Muscle of arm (tissue), 12 donors: ENCODE results near the gene ATP5PD. TPM values are rescaled to one million over a fixed set of nuclear protein-coding genes. Genes with fewer than 3 reads are reported as not detected.
"Not testable (repeated sequence)": the region's sequence is repeated elsewhere in the genome, so short reads cannot be mapped to it uniquely, and the experiment has no call there.

Experiments
- DNase-seq: peaks from one replicate; pipeline ENCODE4 v3.0.0-alpha.2; 2013
- polyA plus RNA-seq, 12 donors: library from polyadenylated mRNA; unstranded; fragments of 120-200 nt; gene quantifications; one replicate each; pipeline ENCODE4 v1.2.1, GENCODE V29; 2013; ENCODE audit not compliant: insufficient read length in 12 of 12

Gene ATP5PD
- polyA plus RNA-seq, 12 donors, result 181 to 277 (median 254) TPM; not detected in 1

- DNase-seq, result no peak
These were observed 16.6 kb downstream of the ATP5PD start for GRCh38 chr17:75030161-75030560.

GRCh38 chr17:75026650-75027049 is 20.1 kb downstream of the ATP5PD start:
- not testable (repeated sequence) for DNase-seq

GRCh38 chr17:75025398-75025734 is 21.4 kb downstream of the ATP5PD start:
- DNase-seq, result not testable (repeated sequence)

- no peak for DNase-seq
These were observed 21.9 kb downstream of the ATP5PD start for GRCh38 chr17:75024686-75025397.

DNA sequence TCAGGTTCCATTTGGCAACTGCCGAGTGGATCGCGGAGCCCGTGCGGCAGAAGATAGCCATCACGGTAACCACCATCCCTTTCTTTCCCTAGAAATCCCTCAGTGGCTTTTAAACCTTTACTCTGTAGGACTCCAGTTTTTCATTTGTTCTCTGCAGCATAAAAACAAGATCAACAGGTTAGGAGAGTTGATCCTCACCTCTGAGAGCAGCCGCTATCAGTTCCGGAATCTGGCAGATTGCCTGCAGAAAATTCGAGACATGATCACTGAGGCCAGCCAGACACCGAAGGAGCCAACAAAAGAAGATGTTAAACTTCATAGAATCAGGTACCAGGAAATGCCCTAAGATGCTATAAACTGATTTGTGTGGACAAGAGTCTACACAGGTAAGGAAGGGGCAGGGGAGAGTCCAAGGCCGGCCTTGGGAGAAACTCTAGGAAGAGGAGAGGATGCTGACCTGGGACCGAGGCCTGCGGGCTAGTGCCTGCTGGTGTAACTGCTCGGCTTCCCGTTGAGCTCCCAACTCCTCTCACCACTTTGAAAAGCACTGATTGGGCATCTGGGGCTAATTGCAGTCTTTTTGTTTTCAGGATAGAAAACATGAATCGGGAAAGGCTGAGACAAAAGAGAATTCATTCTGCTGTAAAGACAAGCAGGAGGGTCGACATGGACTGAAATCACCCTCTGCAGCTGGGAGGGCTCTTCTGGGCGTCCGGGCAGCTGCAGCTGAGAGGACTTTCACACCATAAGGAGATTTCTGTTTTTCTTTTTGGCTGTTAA is 26.2 kb downstream of the ATP5PD start:
- no peak for DNase-seq

- no peak for DNase-seq
These were observed 27.1 kb downstream of the ATP5PD start for GRCh38 chr17:75019710-75020109.

- DNase-seq, result no peak
These were observed 27.6 kb downstream of the ATP5PD start for GRCh38 chr17:75019146-75019545.

DNA sequence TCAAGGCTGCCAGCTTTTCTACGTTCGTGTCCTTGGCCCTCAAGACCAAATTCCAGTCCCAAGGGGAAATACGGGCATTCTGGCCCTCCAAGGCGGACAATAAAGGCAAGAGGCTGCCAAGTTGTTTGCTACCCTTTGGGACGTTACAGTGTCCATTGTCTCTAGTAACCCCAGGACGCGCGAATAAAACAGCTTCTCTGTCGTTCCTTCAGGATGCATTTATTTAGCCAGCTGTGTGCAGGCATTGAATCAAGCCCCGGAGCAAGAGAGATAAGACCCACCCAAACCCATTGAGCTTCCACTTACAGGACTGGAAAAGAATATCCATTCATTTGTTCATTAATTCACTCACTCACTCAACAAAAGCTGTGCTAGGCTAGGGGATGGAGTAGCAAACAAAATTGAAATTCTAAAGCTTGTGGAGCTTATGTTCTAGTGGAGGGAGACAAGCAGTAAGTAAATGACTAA is 33.6 kb downstream of the ATP5PD start:
- DNase-seq, result no peak

GRCh38 chr17:75012346-75013091 is 34.2 kb downstream of the ATP5PD start, which contains the start of gene MRPL58:
TSS of gene MRPL58 (plus strand) at chr17:75012670. CDS start at chr17:75012687, 17 bp downstream.
- DNase-seq, result peak; percentile 85

DNA sequence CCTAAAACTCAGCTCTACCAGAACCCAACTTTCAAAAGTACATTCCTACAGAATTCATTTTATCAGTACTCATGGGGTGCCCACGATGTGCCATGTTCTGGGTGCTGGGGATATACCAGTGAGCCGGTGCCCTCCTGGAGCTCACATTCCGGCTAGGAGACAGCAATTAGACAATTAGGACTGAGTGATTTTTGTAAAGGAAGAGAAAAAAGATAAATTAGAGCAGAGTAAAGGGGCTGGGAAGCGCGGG is 34.7 kb downstream of the ATP5PD start:
- no peak for DNase-seq

GRCh38 chr17:75011401-75012095 is 35.2 kb downstream of the ATP5PD start:
- peak; percentile 76 for DNase-seq

DNA sequence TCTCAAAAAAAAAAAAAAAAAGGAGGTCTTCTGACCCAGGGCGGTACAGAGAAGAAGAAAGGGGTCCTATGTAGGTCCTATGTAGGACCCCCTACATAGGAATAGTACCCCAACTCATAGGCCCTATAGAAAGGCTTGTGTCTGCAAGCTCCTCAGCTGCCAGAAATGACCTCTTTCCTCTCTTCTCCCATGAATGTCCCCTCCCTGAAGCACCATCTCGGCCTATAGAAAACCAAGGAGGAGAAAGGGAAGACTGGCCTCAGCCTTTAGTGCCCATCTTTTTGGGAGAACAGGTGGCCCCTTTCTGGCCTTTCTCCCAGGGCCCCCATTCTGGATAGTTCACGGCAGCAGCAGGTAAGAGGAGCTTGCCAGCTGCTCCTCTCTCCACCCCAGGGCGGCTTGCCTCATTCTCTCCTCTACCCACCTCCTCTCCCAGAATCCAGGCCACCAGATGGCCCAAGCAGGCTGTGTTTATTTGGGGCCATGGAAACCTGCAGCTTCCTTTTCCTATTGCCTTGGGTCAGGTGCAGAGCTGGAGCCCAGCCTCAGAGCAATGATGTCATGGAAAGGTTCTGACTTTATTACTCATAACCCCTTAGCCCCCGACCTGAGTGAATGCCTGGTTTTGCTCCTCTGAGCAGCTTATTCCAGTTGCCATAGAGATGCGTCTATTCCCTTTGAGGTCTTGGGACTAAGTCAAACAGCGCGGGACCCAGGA is 35.9 kb downstream of the ATP5PD start:
- peak; percentile 72 for DNase-seq

GRCh38 chr17:75009139-75009724 is 37.5 kb downstream of the ATP5PD start:
- DNase-seq, result no peak

GRCh38 chr17:75008373-75008772 is 38.4 kb downstream of the ATP5PD start:
- DNase-seq, result no peak

- DNase-seq, result no peak
These were observed 40.1 kb downstream of the ATP5PD start for GRCh38 chr17:75006653-75007052.

DNA sequence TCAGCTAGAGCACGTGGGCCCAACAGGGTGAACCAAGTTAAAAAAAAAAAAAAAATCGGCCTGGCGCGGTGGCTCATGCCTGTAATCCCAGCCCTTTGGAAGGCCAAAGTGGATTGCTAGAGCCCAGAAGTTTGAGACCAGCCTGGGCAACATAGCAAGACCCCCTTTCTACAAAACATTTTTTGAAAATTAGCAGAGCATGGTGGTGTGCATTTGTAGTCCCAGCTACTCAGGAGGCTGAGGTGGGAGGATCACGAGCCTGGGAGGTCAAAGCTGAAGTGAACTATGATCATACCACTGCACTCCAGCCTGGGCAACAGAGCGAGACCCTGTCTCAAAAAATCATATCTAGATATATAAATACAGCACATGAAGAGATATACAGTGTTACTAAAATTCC is 40.7 kb downstream of the ATP5PD start:
- not testable (repeated sequence) for DNase-seq

DNA sequence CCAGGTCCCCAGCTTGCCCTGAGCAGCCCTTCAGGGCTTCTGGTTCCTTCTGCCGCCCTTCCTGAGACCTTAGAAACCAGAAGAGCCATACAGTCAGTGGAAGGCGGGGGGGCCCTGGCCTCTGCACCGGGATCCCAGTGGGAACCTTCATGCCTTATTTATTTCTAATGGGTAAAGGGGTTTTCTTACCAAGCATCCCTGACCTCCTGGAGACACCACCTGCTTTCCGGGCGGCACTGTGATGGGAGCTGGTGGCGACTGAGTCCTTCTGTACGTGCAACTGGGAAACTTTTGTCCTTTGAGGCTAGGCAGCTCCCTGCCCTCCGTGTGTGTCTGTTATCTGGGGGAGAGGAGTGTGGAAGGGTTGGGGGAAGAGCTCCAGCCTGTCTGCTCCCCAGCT is 41.5 kb downstream of the ATP5PD start:
- no peak for DNase-seq

DNA sequence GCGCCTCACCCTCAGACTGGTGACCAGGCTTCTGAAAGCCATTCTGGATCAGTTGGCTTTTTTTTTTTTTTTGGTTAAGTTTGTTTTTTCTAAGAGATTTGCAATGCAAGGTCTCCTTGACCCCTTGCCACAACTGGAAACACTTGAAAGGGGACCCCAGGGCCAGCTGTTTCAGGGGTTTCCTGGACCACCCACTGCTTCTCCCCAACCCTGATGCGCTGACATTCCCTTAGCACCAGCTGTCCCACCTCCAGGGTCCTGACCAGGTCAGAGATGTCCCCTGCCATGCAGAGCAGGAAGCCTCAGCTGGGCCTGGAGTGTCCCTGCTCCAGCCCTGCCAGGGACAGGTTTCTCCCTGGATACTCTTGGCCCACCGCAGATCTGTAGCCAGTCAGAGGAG is 42.4 kb downstream of the ATP5PD start:
- DNase-seq, result no peak

- no peak for DNase-seq
These were observed 42.8 kb downstream of the ATP5PD start for GRCh38 chr17:75003957-75004355.

- DNase-seq, result no peak
These were observed 43.5 kb downstream of the ATP5PD start for GRCh38 chr17:75003070-75003956.
